GM12872 (cell line): ENCODE results near the gene ZYG11A.

Experiments used
- TF ChIP-seq, protein P1 (sequence below): IDR thresholded peaks from 3 replicates; pipeline ENCODE4 v1.5.1; 2011; ENCODE audit warnings: low read depth, mild to moderate bottlenecking, low read length, moderate library complexity; ENCODE audit not compliant: insufficient read depth

Gene ZYG11A

DNA sequence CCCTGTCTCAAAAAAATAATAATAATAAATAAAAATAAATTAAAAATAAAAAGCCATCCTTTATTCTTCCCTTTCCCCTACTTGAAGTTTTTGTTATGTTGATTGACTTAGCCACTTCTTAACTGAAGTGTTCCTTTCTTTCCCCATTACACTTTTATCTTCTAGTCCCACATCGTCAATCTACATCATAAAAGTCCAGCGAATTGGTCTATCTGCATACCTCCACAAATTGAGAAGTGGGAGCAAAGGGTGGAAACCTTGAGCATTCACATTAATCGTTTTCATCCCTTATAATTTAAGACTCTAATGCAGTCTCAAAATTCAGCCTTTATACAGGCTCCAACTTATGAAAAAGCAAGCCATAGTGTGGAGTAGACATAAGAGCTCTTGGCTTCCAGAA is 6.5 kb upstream of the ZYG11A start:
- TF ChIP-seq, protein P1, sequence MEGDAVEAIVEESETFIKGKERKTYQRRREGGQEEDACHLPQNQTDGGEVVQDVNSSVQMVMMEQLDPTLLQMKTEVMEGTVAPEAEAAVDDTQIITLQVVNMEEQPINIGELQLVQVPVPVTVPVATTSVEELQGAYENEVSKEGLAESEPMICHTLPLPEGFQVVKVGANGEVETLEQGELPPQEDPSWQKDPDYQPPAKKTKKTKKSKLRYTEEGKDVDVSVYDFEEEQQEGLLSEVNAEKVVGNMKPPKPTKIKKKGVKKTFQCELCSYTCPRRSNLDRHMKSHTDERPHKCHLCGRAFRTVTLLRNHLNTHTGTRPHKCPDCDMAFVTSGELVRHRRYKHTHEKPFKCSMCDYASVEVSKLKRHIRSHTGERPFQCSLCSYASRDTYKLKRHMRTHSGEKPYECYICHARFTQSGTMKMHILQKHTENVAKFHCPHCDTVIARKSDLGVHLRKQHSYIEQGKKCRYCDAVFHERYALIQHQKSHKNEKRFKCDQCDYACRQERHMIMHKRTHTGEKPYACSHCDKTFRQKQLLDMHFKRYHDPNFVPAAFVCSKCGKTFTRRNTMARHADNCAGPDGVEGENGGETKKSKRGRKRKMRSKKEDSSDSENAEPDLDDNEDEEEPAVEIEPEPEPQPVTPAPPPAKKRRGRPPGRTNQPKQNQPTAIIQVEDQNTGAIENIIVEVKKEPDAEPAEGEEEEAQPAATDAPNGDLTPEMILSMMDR = no peak

DNA sequence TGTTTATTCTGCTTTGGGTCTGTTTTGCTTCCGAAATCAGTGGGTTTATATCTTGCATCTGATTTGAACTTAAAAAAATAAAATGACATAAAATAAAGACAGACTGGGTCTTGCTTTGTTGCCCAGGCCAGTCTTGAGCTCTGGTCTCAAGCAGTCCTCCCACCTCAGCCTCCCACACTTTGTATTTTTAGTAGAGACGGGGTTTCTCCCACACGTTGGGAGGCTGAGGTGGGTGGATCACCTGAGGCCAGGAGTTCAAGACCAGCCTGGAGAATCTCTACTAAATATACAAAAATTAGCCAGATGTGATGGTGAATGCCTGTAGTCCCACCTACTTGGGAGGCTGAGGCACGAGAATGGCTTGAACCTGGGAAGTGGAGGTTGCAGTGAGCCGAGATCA is 5.9 kb downstream of the ZYG11A start:
- TF ChIP-seq, protein P1 = no peak

DNA sequence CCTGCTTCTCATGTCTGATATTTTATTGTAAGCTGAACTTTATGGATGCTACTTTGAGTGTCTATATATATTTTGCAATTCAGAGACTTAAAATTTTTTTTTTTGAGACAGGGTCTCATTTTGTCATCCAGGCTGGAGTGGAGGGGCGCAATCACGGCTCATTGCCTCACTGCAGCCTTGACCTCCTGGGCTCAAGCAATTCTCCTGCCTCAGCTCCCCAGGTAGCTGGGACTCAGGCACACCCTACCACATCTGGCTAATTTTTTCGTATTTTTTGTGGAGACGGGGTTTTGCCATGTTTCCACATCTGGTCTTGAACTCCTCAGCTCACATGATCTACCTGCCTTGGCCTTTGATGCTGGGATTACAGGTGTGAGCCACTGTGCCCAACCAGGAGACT is 8.4 kb downstream of the ZYG11A start:
- TF ChIP-seq, protein P1 = no peak

DNA sequence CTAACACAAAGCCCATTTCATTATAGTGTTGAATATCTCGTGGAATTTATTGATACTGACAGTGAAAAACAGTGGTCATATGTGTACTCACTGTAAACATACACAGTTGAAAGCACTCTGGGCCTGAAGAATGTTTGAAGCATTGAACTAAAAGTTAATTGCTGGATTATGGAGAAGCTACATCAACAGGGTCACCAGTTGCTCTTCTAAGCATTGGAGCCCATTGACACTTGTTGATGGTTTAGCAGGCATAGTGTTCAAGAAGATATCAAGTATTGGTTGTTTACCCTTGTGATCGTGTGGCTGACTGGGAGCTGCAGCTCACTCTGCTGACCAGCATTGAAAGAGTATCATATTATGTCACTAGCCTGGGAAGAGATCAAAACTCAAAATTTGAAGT is 10.3 kb downstream of the ZYG11A start:
- TF ChIP-seq, protein P1 = no peak

DNA sequence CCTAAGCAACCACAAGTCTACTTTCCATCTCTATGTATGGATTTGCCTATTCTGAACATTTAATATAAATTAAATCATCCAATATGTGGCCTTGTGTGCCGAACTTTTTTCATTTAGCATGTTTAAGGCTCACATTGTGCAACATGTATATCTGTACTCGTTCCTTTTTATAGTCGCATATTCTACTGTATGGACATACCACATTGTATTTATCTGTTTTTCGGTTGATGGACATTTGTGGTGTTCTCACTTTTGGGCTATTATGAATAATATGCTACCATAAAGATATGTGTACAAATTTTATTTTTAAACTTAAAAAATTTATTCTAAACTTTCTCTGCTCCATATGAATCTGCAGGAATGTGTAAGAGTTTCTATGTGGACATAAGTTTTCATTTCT is 13.0 kb downstream of the ZYG11A start:
- TF ChIP-seq, protein P1 = no peak

DNA sequence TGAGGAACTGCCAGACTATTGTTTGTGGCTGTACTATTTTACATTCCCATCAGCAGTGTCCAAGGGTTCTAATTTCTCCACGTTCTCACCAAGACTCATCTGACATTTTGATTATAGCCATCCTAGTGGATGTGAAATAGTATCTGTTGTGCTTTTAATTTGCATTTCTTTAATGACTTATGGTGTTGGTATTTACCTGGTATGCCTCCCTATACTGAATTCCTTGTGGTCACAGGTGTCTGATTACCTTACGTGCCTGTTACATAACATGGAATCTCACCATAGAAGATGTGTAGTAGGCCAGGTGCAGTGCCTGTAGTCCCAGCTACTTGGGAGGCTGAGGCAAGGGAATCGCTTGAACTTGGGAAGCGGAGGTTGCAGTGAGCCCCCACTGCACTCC is 13.5 kb downstream of the ZYG11A start:
- TF ChIP-seq, protein P1 = no peak

DNA sequence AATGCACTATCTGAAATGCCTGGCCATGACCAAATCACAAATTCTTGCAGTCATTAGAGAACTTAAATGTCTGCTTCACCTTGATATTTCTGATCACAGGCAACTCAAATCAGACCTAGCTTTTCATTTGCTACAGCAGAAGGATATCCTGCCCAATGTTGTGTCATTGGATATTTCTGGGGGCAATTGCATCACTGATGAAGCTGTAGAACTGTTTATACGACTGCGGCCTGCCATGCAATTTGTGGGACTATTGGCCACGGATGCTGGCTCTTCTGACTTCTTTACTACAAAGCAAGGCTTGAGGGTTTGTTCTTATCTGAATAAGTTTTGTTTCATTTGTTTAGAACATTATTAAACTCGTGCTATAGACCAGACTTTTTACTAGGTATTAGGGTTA is 14.9 kb downstream of the ZYG11A start:
- TF ChIP-seq, protein P1 = no peak
